ENCODE data around the gene MAFG. TPM values are rescaled to one million over a fixed set of nuclear protein-coding genes. Genes with fewer than 3 reads are reported as not detected.
A peak's percentile ranks its signal among the peaks of the same experiment; 100 is the strongest.

Gene MAFG
- polyA plus RNA-seq (2013, experiment 1 of 2; ENCODE audit: insufficient read length) = 18.2 TPM
- 18.3 TPM for polyA plus RNA-seq (2013, experiment 2 of 2; ENCODE audit: insufficient read length)

GRCh38 chr17:81927653-81928543, at the start of gene MAFG:
Gene MAFG, minus strand, starts transcription at chr17:81927735. Its CDS starts 4,550 bp downstream, at chr17:81923185.
- peak; percentile 94 for DNase-seq

GRCh38 chr17:81976332-81977210, 49.0 kb upstream of the MAFG start:
- DNase-seq = no peak

GRCh38 chr17:81973432-81973831, 45.9 kb upstream of the MAFG start:
- no peak for DNase-seq

GRCh38 chr17:81968850-81969812, 41.6 kb upstream of the MAFG start:
- no peak for DNase-seq

- DNase-seq = no peak
These were observed 40.8 kb upstream of the MAFG start for GRCh38 chr17:81968396-81968745.

- DNase-seq = peak; percentile 64
These were observed 40.2 kb upstream of the MAFG start for GRCh38 chr17:81967533-81968395.

- DNase-seq = no peak
These were observed 39.7 kb upstream of the MAFG start for GRCh38 chr17:81967244-81967532.

- peak; percentile 44 for DNase-seq
These were observed 39.1 kb upstream of the MAFG start for GRCh38 chr17:81966343-81967243.

- DNase-seq = no peak
These were observed 36.7 kb upstream of the MAFG start for GRCh38 chr17:81964081-81964849.

GRCh38 chr17:81962499-81963441, 35.2 kb upstream of the MAFG start:
- DNase-seq = no peak

- DNase-seq = no peak
These were observed 34.3 kb upstream of the MAFG start for GRCh38 chr17:81961521-81962498.

- peak; percentile 40 for DNase-seq
These were observed 33.6 kb upstream of the MAFG start, which contains the start of gene NOTUM for GRCh38 chr17:81961087-81961511. Gene NOTUM, minus strand, starts transcription at chr17:81961187. Its CDS starts 278 bp downstream, at chr17:81960909.

- DNase-seq = no peak
These were observed 32.8 kb upstream of the MAFG start for GRCh38 chr17:81960130-81960958.

GRCh38 chr17:81959362-81960129, 32.0 kb upstream of the MAFG start:
- DNase-seq = peak; percentile 36
